Measurements from ENCODE around the gene ARHGDIG.

DNA sequence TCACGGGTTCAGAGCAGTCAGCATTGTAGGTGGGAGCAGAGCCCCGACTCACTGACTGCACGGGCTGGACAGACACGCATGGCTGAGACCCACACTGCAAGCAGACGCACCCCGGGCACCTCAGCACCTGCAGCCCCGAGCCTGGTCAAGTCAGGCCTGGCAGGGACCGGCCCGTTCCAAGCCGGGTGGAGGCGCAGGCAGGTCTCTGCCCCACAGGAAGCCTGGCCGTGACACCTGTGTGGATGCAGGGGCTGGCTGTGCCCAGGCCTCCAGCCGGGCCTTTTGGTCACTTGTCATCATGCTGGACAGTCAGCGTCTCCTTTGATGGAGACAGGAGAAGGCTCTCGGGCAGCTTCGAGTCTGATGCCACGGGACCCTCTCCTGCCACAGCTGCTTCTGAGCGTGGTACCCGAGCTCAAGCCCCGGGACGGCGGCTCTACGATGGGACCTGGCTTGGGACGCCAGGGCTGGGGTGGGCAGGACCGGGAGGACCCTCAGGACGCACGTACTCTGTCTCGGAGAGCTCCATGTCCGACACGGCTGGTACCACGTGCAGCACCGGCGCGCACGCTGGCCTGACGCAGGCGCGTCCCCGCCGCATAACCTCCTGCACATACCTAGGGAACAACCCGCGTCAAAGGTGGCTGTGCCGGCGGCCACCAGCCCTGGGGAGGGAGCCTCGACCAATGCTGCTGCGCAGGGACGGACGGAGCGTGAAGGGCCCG, 10.5 kb downstream of the ARHGDIG start:
- TF ChIP-seq EZH2 (IDR thresholded peaks at IDR 0.05; ENCODE audit: borderline replicate concordance, low read depth, low read length, severe bottlenecking) (no peak), POLR2A (IDR thresholded peaks at IDR 0.05; ENCODE audit: low read depth, low read length) (no peak), FOS (IDR thresholded peaks at IDR 0.05; ENCODE audit: borderline replicate concordance, insufficient read depth, low read length) (no peak), MYC (IDR thresholded peaks at IDR 0.05; ENCODE audit: low read depth, low read length) (no peak), POLR2AphosphoS5 (IDR thresholded peaks at IDR 0.05; ENCODE audit: insufficient read depth, low read depth, low read length) (no peak)
- TF ChIP-seq, protein P1, sequence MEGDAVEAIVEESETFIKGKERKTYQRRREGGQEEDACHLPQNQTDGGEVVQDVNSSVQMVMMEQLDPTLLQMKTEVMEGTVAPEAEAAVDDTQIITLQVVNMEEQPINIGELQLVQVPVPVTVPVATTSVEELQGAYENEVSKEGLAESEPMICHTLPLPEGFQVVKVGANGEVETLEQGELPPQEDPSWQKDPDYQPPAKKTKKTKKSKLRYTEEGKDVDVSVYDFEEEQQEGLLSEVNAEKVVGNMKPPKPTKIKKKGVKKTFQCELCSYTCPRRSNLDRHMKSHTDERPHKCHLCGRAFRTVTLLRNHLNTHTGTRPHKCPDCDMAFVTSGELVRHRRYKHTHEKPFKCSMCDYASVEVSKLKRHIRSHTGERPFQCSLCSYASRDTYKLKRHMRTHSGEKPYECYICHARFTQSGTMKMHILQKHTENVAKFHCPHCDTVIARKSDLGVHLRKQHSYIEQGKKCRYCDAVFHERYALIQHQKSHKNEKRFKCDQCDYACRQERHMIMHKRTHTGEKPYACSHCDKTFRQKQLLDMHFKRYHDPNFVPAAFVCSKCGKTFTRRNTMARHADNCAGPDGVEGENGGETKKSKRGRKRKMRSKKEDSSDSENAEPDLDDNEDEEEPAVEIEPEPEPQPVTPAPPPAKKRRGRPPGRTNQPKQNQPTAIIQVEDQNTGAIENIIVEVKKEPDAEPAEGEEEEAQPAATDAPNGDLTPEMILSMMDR (IDR thresholded peaks at IDR 0.05; ENCODE audit: extremely low read depth in 1 of 2, insufficient read depth in 1 of 2, low read depth in 1 of 2, low read length in 2 of 2), result no peak
- TF ChIP-seq, protein P2, sequence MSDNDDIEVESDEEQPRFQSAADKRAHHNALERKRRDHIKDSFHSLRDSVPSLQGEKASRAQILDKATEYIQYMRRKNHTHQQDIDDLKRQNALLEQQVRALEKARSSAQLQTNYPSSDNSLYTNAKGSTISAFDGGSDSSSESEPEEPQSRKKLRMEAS (IDR thresholded peaks at IDR 0.05; ENCODE audit: insufficient read depth, insufficient read length), result no peak

Data from endothelial cell of umbilical vein (primary cell).